SK-N-MC (cell line): ENCODE results near the gene ATP6V0A1.
A peak's percentile ranks its signal among the peaks of the same experiment; 100 is the strongest.

Source experiments
- DNase-seq: peaks from one replicate; pipeline ENCODE4 v3.0.0-alpha.2; 2011; ENCODE audit warnings: low read depth, low spot score
- H3K27ac ChIP-seq: fragments of 200-600 bp; sonication (generic); 2 replicates; pipeline ENCODE4 v1.5.1; 2016; ENCODE audit warnings: mixed run types
- H3K36me3 ChIP-seq: fragments of 200-600 bp; sonication (generic); 2 replicates; pipeline ENCODE4 v1.6.1; 2017; ENCODE audit warnings: antibody characterized with exemption, low read length, mixed read lengths; ENCODE audit not compliant: insufficient read depth
- H3K4me3 ChIP-seq: fragments of 200-600 bp; sonication (generic); 2 replicates; pipeline ENCODE4 v1.5.1; 2016
- H3K9ac ChIP-seq: fragments of 200-600 bp; sonication (generic); 2 replicates; pipeline ENCODE4 v1.8.0; 2017; ENCODE audit warnings: mixed run types, mixed read lengths; ENCODE audit not compliant: insufficient read length
- H3K9me3 ChIP-seq: fragments of 200-600 bp; sonication (generic); 2 replicates; pipeline ENCODE4 v1.6.1; 2017; ENCODE audit warnings: low read depth, mild to moderate bottlenecking, antibody characterized with exemption, low read length, moderate library complexity, mixed read lengths
- EZH2 ChIP-seq: fragments of 200-600 bp; sonication (generic); IDR thresholded peaks from one replicate; pipeline ENCODE4 v1.6.1; 2017; ENCODE audit warnings: antibody characterized with exemption
- FOXP2 ChIP-seq: optimal IDR thresholded peaks from 2 replicates; pipeline ENCODE3; 2011; ENCODE audit warnings: mild to moderate bottlenecking, moderate library complexity; ENCODE audit not compliant: insufficient read depth; ENCODE audit errors: extremely low read length, control extremely low read depth
- POLR2AphosphoS5 ChIP-seq: IDR thresholded peaks from 2 replicates; pipeline ENCODE4 v1.6.1; 2012; ENCODE audit warnings: mild to moderate bottlenecking, low read depth, low read length, borderline replicate concordance

The ATP6V0A1 gene

DNA sequence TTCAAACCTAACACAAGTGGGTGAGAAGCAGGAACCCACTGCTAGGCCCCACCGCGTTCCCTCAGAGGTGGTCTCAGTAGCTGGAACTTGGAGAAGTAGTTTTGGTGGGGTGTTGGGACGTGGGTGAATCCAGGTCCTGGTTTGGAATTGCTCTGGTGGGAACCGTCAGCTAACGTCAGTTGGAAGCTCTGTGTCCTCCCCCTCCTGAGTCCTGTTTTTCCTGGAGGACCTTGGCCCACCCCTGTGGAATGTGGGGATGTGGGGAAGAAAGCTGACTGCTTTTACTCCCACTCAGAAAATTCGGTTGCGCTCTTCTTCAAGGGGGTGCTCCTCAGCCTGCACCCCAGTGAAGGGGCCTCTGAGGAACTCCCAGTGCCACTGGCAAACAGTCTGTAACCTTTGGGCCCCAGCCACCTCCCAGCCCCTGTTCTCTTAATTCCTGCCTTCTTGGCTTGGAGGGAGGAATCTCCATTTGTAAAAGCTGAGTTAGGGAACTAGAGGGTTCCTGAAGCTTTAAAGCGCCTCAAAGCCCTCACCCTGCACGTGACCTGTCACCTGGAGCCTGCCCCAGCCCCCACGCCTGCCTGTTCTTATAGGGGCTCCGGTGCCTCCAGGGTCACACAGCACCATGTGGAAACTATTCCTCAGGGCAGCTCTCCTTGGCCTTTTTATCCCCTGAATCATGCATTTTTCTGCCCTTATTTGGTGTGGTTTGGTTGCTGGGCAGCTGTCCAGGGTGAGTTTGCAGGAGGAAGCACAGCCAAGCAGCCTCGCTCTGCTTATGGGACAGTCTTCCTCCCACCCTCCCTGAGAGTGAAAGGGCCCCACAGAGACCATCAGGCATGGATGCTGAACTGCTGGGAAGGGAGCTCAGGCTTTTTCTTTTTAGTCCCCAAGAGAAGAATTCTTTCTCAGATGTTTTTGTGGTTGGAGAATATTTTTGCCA, 61.1 kb downstream of the ATP6V0A1 start:
- no peaks in the 10 kb centered on the region for H3K9me3 ChIP-seq
- H3K27ac ChIP-seq: peak overlapping the region; percentile 32
- DNase-seq: no peak
- no peaks in the 10 kb centered on the region for H3K36me3 ChIP-seq
- TF ChIP-seq FOXP2 (no peak), POLR2AphosphoS5 (no peak), EZH2 (no peak)
- H3K9ac ChIP-seq: peak overlapping the region; percentile 34
- H3K4me3 ChIP-seq: no peak overlapping the region

DNA sequence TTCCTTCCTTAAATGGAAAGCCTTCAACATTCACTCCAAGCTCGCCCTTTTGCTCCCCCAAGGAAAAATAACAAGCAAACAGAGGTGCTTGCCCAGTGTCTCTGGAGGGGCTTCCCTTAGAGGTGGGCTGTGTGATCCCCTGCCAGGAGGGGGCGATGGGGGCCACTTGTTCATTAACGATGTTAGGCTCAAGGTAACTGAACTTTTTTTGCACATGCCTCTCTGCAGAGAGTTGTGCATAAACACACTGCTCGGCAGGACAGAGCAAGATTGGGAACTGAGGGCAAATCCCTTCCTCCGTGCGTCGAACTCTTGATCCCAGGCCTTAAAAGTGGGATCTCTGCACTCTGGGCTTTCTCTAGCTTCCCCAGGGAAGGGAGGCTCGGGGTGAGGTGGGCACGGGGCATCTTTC, 61.9 kb downstream of the ATP6V0A1 start:
- peak overlapping the region; percentile 29; the same call in 1 of the 2 replicates for H3K27ac ChIP-seq
- no peak overlapping the region for H3K9ac ChIP-seq
- DNase-seq: no peak

DNA sequence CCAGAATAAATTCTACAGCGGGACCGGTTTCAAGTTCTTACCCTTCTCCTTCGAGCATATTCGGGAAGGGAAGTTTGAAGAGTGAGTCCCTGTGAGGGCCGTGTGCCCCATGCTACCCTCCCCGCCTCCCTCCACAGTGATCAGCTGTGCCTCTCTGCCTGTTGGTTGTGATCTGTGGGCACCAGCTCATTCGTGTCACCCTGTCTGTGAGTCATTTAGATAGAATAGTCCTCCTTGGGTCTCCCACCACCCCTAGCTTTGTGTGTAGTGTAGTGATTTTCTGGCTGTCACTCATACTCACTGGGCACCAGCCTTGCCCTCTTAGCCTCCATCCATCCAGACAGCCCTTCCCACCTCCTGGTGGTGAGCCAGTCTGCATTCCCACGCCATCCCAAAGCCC, 62.4 kb downstream of the ATP6V0A1 start:
- TF ChIP-seq POLR2AphosphoS5 (no peak), EZH2 (no peak), FOXP2 (no peak)
- Histone ChIP-seq H3K27ac (no peak overlapping the region), H3K9ac (no peak overlapping the region), H3K36me3 (no peaks in the 10 kb centered on the region), H3K9me3 (no peaks in the 10 kb centered on the region), H3K4me3 (no peak overlapping the region)
- DNase-seq: no peak

More for the DNA sequence above, 61.9 kb downstream of the ATP6V0A1 start:
- H3K36me3 ChIP-seq: no peaks in the 10 kb centered on the region
- no peaks in the 10 kb centered on the region for H3K9me3 ChIP-seq
- TF ChIP-seq EZH2 (no peak), POLR2AphosphoS5 (no peak), FOXP2 (no peak)
- H3K4me3 ChIP-seq: no peak overlapping the region

DNA sequence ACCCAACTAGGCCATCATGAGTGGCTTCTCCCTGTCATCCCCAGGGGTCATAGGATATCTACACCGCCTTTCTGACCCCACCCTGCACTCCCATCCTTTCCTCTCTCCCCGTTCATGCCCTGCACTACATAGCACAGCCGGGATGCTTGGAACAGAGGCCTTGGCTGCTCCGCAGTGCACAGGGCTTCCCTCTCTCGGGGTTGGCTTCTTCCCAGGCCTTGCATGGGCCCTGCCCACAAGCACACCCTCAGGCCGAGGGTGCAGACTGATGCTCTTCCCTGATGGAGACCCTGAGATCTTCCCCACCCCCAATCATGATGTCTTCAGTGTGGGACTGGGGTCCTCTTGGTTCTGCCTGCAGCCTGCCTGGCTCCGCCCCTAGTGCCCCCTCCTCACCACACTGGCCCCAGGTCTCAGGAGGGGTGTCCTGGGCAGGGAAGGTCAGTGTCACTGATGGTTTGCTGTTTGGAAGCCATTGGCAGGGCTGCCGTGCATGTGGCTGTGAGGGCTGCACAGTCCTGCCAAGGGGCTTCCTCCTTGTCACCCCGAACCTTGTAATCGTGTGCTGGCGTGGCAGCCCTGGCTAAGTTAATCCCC, 63.1 kb downstream of the ATP6V0A1 start:
- no peak overlapping the region for H3K9ac ChIP-seq
- no peak overlapping the region for H3K27ac ChIP-seq

DNA sequence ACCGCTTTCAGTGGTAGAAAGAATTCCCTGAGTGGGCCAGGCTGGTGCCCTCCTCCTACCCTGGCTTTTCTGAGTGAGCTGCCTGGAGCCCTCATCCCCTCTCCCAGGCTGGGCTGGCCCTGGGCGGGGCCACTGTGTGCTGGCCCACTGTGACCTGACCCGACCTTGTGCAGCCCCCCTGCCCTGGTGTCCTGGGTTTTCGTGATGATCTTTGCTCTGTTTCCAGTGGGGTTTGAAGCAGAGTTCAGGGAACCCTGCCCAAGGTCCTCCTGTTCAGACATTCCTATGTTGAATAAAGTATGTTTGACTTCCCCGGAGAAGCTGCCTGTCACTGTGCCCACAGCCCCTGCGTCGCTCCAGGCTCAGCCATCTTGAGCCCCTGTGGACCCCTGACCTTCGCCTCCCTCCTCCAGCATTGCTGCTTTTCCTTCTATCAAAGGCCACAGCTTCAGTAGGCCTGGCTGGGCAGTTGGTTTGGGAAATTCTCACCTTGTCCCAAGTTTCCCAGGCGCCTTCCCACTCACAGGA, 63.6 kb downstream of the ATP6V0A1 start:
- DNase-seq: no peak
- Histone ChIP-seq H3K9me3 (no peaks in the 10 kb centered on the region), H3K4me3 (no peak overlapping the region), H3K9ac (no peak overlapping the region), H3K36me3 (no peaks in the 10 kb centered on the region), H3K27ac (no peak overlapping the region)
- no peak for TF ChIP-seq FOXP2
- no peak for TF ChIP-seq POLR2AphosphoS5
- no peak for TF ChIP-seq EZH2

More for the DNA sequence above, 63.1 kb downstream of the ATP6V0A1 start:
- no peak overlapping the region for H3K4me3 ChIP-seq
- no peaks in the 10 kb centered on the region for H3K9me3 ChIP-seq
- no peak for DNase-seq
- no peaks in the 10 kb centered on the region for H3K36me3 ChIP-seq
- no peak for TF ChIP-seq FOXP2
- TF ChIP-seq POLR2AphosphoS5: no peak
- TF ChIP-seq EZH2: no peak

DNA sequence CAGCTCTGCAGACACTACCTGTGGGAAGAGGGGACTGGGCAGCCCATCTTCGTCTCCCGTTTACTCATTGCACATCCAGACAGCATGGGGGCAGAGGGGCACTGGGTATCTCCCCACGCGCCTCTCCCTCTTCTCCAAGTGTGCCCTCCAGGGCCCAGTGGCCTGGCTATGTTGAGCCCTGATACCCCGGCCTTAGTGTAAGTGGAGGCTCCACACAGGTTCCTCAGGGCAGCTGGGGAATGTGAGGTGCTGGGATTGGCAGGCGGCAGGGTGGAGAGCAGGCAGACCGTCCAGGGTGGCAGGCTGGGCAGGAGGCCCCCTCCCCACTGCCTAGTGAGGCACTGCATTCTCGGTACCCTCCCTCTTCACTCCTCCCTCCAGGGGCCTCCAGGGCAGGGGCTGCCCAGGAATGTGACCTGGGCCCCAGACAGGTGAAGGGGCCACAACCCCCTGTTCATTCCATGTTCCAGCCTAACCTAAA, 64.2 kb downstream of the ATP6V0A1 start:
- Histone ChIP-seq H3K4me3 (no peak overlapping the region), H3K36me3 (no peaks in the 10 kb centered on the region), H3K27ac (no peak overlapping the region), H3K9ac (no peak overlapping the region), H3K9me3 (no peaks in the 10 kb centered on the region)
- TF ChIP-seq EZH2: no peak
- no peak for TF ChIP-seq FOXP2
- TF ChIP-seq POLR2AphosphoS5: no peak
- DNase-seq: no peak

DNA sequence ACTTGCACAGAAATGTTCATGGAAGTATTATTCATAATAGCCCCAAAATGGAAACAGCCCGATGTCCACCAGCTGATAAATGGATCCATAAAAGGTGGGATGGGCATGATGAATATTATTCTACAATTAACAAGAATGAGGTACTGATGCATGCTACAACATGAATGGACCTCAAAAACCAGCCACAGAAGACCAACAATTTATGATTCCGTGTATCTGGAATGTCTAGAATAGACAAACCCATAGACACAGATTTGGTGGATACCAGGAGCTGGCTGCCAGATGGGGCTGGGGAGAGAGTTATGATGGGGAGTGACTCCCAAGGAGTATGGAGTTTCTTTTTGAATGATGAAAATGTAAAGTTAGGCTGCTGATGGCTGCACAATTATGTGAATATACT, 66.5 kb downstream of the ATP6V0A1 start:
- Histone ChIP-seq H3K27ac (no peak overlapping the region), H3K4me3 (no peak overlapping the region), H3K9me3 (no peaks in the 10 kb centered on the region), H3K36me3 (no peaks in the 10 kb centered on the region), H3K9ac (no peak overlapping the region)
- TF ChIP-seq EZH2 (no peak), POLR2AphosphoS5 (no peak), FOXP2 (no peak)
- DNase-seq: no peak

DNA sequence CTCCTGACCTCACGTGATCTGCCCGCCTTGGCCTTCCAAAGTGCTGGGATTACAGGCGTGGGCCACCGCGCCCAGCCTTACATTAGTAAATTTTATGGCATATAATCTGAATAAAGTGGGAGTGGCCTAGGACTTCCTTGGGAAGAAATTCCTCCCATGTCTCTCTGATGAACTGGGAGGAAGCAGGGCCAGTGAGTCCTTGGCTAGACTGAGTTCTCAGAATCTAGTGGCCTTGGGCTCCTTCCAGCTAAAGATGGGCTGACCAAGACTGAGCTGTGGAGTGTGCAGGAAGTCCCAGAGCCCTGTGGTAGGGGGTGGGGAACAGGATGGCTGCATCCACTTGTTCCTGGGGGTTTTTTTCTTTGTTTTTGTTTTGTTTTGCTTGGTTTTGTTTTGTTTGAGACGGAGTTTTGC, 67.4 kb downstream of the ATP6V0A1 start:
- no peak overlapping the region for H3K9ac ChIP-seq
- H3K9me3 ChIP-seq: no peaks in the 10 kb centered on the region
- no peak overlapping the region for H3K4me3 ChIP-seq
- no peaks in the 10 kb centered on the region for H3K36me3 ChIP-seq
- no peak for DNase-seq
- H3K27ac ChIP-seq: no peak overlapping the region
- TF ChIP-seq EZH2 (no peak), FOXP2 (no peak), POLR2AphosphoS5 (no peak)
